Activated T-helper 17 cell treated with anti-CD3 and anti-CD28 coated beads, Interleukin-2, amount 50 U/mL, for 72 hours (primary cell): Measurements from ENCODE around the gene GAK. TPM values are rescaled to one million over a fixed set of nuclear protein-coding genes. Genes with fewer than 3 reads are reported as not detected.
A peak's percentile ranks its signal among the peaks of the same experiment; 100 is the strongest.

Experiments used
- ATAC-seq: fragments of 150-1000 bp; cut with Tn5 transposase; replicated peaks from 2 replicates; pipeline ENCODE4 v1.10.0; 2021; ENCODE audit warnings: mild to moderate bottlenecking, moderate library complexity
- H3K27ac Mint-ChIP-seq: one replicate; pipeline ENCODE4 v1.8.0; 2022; ENCODE audit warnings: mixed read lengths
- H3K27me3 Mint-ChIP-seq: one replicate; pipeline ENCODE4 v1.8.0; 2022; ENCODE audit warnings: mixed read lengths
- H3K36me3 Mint-ChIP-seq: one replicate; pipeline ENCODE4 v1.8.0; 2022; ENCODE audit warnings: low read depth, mild to moderate bottlenecking, mixed read lengths
- H3K4me1 Mint-ChIP-seq: one replicate; pipeline ENCODE4 v1.8.0; 2022; ENCODE audit warnings: mixed read lengths
- H3K4me3 Mint-ChIP-seq: one replicate; pipeline ENCODE4 v1.8.0; 2022; ENCODE audit warnings: mild to moderate bottlenecking, mixed read lengths
- H3K9me3 Mint-ChIP-seq: one replicate; pipeline ENCODE4 v1.8.0; 2022; ENCODE audit warnings: mixed read lengths
- total RNA-seq, 2 donors: library from RNA; stranded (reverse); gene quantifications; one replicate each; pipeline ENCODE4 v1.2.3, GENCODE V29; 2022

The GAK gene
- total RNA-seq, 2 donors from 2014 or later = 108 to 129 TPM

DNA sequence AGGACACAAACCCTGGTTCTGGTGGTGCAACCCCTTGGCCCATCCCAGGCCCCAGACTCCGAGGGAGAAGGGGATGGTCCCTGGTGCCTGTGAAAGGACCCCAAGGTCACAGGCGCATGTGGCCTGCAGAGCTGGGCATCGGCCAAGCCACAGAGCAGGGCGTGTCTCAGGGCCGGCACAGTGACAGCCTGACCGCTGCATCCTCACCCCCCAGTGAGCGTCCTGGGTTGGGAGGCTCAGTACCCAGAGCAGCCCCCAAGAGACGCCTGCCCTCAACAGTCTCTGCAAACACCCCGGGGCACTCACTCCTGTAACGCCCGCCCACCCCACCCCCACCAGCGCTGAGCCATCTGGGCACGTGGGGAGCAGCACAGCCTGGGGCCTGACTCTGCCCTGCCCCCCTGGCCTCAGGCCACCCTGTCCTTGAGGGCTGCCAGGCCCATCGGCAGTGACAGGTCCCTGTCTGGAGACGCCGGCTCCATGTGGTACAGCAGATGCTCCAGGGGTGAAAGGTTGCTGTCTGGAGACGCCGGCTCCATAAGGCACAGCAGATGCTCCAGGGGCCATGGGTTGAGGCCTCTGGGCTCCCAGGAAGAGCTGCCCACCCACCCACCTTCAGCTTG is 81.7 kb downstream of the GAK start:
- no peak for ATAC-seq
- Mint-ChIP-seq H3K4me3 (no peak overlapping the region), H3K4me1 (no peaks in the 10 kb centered on the region), H3K36me3 (peaks cover 48% of the 10 kb centered on the region), H3K27ac (no peak overlapping the region), H3K27me3 (no peaks in the 10 kb centered on the region), H3K9me3 (no peaks in the 10 kb centered on the region)

DNA sequence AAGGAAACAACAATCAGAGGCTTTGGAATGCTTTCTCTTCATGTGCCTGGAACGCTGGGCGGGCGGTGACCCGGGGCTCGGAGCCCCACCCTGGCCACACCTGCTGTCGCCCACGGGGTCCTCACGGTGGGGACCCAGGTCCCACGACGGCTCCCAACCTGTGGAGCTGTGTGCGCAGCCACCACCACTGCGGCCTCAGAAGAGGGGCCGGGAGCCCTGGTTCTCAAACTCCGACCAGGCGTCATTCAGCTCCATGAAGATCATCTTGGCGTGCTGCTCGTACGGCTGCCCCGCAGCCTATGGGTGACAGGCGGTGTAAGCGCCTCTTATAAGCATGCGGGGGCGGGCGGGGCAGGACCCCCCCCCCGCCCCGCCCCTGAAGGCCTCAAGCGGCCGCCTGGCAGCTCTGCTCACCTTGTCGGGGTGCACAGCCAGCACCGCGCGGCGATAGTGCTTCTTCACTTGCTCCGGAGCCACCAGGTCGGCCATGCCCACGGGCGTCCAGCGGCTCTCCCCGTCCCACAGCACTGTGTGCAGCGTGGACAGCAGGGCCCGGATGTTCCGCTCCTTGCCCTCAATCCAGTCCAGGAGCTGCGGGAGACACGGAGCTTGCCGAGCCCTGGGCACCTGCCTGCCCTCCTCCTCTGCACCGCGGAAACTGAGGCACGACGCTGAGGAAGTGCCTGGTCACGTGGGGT is 82.5 kb downstream of the GAK start:
- Mint-ChIP-seq H3K4me3 (no peak overlapping the region), H3K9me3 (no peaks in the 10 kb centered on the region), H3K27me3 (no peaks in the 10 kb centered on the region), H3K4me1 (no peaks in the 10 kb centered on the region), H3K36me3 (peaks cover 40% of the 10 kb centered on the region), H3K27ac (no peak overlapping the region)
- no peak for ATAC-seq

- H3K27me3 Mint-ChIP-seq = no peaks in the 10 kb centered on the region
- no peak overlapping the region for H3K27ac Mint-ChIP-seq
- no peaks in the 10 kb centered on the region for H3K9me3 Mint-ChIP-seq
- ATAC-seq = no peak
- peaks cover 33% of the 10 kb centered on the region for H3K36me3 Mint-ChIP-seq
- H3K4me1 Mint-ChIP-seq = no peaks in the 10 kb centered on the region
- H3K4me3 Mint-ChIP-seq = no peak overlapping the region
Measured at GRCh38 chr4:848803-849477, 83.2 kb downstream of the GAK start.

- H3K27me3 Mint-ChIP-seq = no peaks in the 10 kb centered on the region
- no peak overlapping the region for H3K27ac Mint-ChIP-seq
- no peak overlapping the region for H3K4me3 Mint-ChIP-seq
- peaks cover 28% of the 10 kb centered on the region for H3K36me3 Mint-ChIP-seq
- no peaks in the 10 kb centered on the region for H3K9me3 Mint-ChIP-seq
- ATAC-seq = no peak
- no peaks in the 10 kb centered on the region for H3K4me1 Mint-ChIP-seq
Measured at GRCh38 chr4:848307-848691, 83.8 kb downstream of the GAK start.

- peaks cover 15% of the 10 kb centered on the region for H3K36me3 Mint-ChIP-seq
- no peak for ATAC-seq
- H3K27me3 Mint-ChIP-seq = no peaks in the 10 kb centered on the region
- no peaks in the 10 kb centered on the region for H3K4me1 Mint-ChIP-seq
- H3K27ac Mint-ChIP-seq = no peak overlapping the region
- H3K9me3 Mint-ChIP-seq = no peaks in the 10 kb centered on the region
- H3K4me3 Mint-ChIP-seq = no peak overlapping the region
Measured at GRCh38 chr4:845836-846251, 86.3 kb downstream of the GAK start.

DNA sequence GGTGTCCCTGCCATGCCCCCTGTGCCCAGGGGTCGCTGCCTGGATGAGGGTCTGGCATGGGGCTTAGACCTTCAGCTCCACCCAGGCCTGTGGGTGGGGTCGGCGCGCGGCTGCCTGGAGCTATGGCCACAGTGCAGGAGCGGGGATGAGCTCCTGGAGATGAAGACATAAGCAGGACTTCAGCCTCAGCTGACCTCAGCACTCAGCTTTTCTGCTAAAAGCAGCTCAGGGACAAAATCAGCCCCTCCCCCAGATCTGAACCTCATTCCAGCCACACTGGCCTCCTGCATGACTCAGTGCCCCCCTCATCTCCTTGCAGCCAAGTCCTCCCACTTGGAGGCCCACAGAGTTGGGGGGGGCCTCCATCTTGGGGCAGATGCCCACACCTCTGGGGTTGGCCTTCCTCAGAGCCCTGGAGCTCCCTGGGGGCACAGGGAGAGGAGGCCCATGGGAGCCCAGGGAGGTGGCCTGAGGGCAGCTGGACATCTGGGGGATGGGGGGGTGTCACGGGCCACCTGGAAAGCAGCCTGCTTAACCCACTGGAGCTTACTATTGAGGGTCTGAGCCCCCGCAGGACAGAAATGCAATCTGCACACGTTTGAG is 86.8 kb downstream of the GAK start:
- H3K4me1 Mint-ChIP-seq = no peaks in the 10 kb centered on the region
- H3K27ac Mint-ChIP-seq = no peak overlapping the region
- no peaks in the 10 kb centered on the region for H3K27me3 Mint-ChIP-seq
- no peak overlapping the region for H3K4me3 Mint-ChIP-seq
- ATAC-seq = no peak
- peaks cover 11% of the 10 kb centered on the region for H3K36me3 Mint-ChIP-seq
- H3K9me3 Mint-ChIP-seq = no peaks in the 10 kb centered on the region

DNA sequence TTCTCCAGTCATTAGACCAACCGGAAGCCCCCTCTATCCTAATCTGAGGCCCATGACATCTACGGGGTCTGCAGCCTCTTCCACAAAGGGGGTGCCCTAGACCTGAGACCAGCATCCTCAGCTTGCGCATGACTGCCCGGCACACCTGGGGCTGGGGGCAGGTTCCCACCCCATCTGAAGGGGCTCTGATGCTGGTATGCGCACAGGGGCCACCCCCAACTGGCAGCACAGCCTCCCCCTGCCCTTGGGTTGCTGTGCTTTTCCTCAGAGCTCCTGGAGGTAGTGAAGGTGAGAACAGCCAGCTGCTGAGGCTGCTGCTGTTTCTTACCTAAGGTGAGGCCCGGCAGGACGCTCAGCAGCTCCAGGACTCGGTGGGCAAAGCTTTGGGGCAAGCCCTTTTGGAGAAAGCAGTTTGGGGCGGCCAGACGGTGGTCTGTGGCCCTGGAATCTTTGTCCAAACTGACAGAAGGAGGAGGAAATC is 87.3 kb downstream of the GAK start:
- no peaks in the 10 kb centered on the region for H3K27me3 Mint-ChIP-seq
- no peak overlapping the region for H3K27ac Mint-ChIP-seq
- no peak for ATAC-seq
- H3K4me3 Mint-ChIP-seq = no peak overlapping the region
- peaks cover 11% of the 10 kb centered on the region for H3K36me3 Mint-ChIP-seq
- H3K9me3 Mint-ChIP-seq = no peaks in the 10 kb centered on the region
- peaks cover 5% of the 10 kb centered on the region for H3K4me1 Mint-ChIP-seq

- no peak overlapping the region for H3K4me3 Mint-ChIP-seq
- H3K27me3 Mint-ChIP-seq = no peaks in the 10 kb centered on the region
- peaks cover 3% of the 10 kb centered on the region for H3K9me3 Mint-ChIP-seq
- ATAC-seq = peak; percentile 89
- H3K27ac Mint-ChIP-seq = peak overlapping the region; percentile 81
- H3K4me1 Mint-ChIP-seq = peaks cover 9% of the 10 kb centered on the region
- peaks cover 6% of the 10 kb centered on the region for H3K36me3 Mint-ChIP-seq
Measured at GRCh38 chr4:839675-840443, 92.3 kb downstream of the GAK start.

DNA sequence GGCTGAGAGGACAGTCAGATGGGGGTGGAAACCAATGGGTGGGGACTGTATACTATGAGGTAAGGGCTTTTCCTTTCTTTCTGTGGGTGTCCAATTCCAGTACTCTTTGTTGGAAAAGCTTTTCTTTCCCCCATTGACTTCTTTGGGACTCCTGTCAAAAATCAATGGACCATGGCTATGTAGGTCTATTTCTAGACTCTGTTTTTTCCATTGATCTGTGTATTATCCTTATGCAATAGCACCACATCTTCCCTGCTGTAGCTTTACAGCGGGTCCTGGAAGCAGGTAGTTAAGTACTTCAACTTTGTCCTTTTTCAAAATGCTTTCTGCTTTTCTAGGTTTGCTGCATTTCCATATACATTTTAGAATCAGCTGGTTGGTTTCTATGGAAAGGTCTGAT is 94.3 kb downstream of the GAK start:
- ATAC-seq = no peak
- H3K4me1 Mint-ChIP-seq = peaks cover 9% of the 10 kb centered on the region
- H3K36me3 Mint-ChIP-seq = peaks cover 6% of the 10 kb centered on the region
- H3K4me3 Mint-ChIP-seq = no peak overlapping the region
- no peak overlapping the region for H3K27ac Mint-ChIP-seq
- H3K27me3 Mint-ChIP-seq = no peaks in the 10 kb centered on the region
- H3K9me3 Mint-ChIP-seq = peaks cover 3% of the 10 kb centered on the region

DNA sequence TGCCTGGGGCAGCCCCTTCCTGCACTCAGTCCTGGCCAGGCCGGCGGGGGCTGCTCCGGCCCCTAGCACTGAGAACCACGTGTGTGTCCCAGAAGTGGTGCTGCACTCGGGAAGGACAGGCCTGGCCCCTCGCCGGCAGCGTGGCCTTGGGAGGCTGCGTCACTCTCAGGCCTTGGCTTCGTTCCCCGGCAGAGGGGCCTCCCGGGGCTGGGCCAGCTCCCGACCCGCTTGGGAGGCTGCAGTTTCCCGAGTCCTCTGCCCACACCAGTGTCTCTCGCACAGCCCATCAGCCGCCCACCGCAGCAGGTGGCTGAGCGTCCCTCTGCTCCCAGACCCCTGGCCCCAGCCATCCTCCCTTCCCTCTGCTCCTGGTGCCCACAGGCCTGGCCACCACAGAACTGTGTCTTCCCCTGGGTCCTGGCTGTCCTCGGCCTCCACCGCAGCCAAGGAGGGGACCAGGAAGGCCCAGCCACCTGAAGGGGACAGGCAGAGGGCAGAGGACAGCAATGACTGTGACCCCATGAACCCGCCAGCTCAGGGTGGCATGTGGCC is 95.3 kb downstream of the GAK start:
- H3K36me3 Mint-ChIP-seq = peaks cover 3% of the 10 kb centered on the region
- H3K4me1 Mint-ChIP-seq = peaks cover 9% of the 10 kb centered on the region
- H3K27ac Mint-ChIP-seq = no peak overlapping the region
- no peak overlapping the region for H3K4me3 Mint-ChIP-seq
- H3K27me3 Mint-ChIP-seq = no peaks in the 10 kb centered on the region
- no peak for ATAC-seq
- peaks cover 3% of the 10 kb centered on the region for H3K9me3 Mint-ChIP-seq

GRCh38 chr4:836003-836511 is 96.1 kb downstream of the GAK start:
- Mint-ChIP-seq H3K27ac (no peak overlapping the region), H3K4me1 (peaks cover 9% of the 10 kb centered on the region), H3K27me3 (no peaks in the 10 kb centered on the region), H3K4me3 (no peak overlapping the region), H3K36me3 (no peaks in the 10 kb centered on the region), H3K9me3 (peaks cover 3% of the 10 kb centered on the region)
- ATAC-seq = no peak

DNA sequence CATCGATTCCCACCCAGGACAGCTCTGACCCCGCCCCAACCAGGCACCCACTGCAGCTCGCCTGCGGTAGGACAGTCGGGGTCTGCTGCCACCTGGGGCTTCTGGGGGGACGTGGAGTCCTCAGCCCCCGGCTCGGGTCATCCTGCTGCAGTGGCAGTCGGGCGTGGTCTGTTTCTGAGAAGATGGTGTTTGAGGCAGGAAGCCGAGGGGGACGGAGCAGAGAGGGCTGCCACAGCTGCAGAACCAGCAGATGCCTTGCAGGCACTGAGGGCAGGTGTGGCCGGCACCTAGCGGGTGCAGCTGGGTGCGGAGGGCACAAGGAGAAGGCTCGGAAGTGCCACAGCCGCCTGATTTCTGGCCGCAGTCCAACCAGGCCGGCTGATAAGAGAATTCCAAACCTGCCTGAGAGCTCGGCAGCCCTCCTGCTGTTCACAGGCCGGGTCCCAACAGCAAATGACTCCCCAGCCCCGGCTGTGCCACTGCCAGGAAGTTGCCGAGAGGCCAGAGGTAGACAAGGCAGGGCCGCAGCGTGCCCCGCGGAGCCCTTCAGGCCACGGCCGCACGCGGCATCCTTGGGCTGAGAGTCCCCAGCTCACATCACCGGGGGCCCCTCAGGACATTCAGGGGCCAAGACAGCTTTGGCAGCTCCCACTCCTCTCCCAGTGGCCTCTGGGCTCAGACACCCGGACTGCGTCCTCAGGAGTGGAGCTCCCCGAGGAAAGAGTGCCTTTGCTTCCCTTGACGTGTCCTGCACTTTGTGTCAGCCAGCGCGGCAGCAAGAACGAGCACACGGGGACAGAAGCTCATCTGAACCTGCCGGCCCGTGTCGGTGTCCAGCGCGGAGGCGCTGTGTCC is 96.7 kb downstream of the GAK start:
- Mint-ChIP-seq H3K36me3 (no peaks in the 10 kb centered on the region), H3K27ac (no peak overlapping the region), H3K9me3 (peaks cover 3% of the 10 kb centered on the region), H3K4me1 (peaks cover 9% of the 10 kb centered on the region), H3K4me3 (no peak overlapping the region), H3K27me3 (no peaks in the 10 kb centered on the region)
- ATAC-seq = no peak
